ENCODE data around the gene TBCC.
"Not testable (repeated sequence)": the region's sequence is repeated elsewhere in the genome, so short reads cannot be mapped to it uniquely, and the experiment has no call there.

Gene TBCC

DNA sequence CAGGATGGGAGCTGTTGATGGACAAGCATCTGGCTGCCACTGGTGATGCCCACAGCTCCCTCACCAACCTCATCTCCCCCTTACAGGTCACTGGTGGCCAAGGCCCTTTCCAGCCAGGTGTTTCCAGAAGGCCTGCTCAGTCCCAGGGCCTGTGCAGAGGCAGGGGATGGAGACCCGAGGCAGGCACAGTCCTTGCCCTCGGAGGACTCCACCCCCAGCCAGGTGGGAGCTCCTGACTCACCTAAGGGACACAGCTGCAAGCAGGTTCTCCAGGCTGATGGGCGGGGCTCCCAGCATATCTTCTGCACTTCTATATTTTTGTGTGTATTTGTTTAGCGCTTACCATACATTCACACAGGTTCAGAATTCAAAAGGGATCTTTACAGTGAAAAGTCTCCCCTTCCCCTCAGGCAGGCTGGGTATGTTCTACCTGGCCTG lies 40.9 kb downstream of the TBCC start:
- no peak overlapping the region for H3K4me3 ChIP-seq (ENCODE audit: insufficient read length, low read depth)
- H3K4me1 ChIP-seq (ENCODE audit: insufficient read depth, insufficient read length): peaks cover 8% of the 10 kb centered on the region
- H3K9ac ChIP-seq (ENCODE audit: insufficient read length, low read depth): no peak overlapping the region
- no peaks in the 10 kb centered on the region for H3K27me3 ChIP-seq (ENCODE audit: insufficient read depth, insufficient read length)
- no peaks in the 10 kb centered on the region for H3K36me3 ChIP-seq (ENCODE audit: insufficient read depth, insufficient read length, low read length)
- no peaks in the 10 kb centered on the region for H3K9me3 ChIP-seq (ENCODE audit: insufficient read depth, low read length)
- TF ChIP-seq ZNF274 (IDR thresholded peaks at IDR 0.05; ENCODE audit: low read depth, low read length): no peak
- no peak for TF ChIP-seq YY1 (IDR thresholded peaks at IDR 0.05; ENCODE audit: insufficient read depth, insufficient read length)
- DNase-seq (ENCODE audit: low read depth, low spot score): no peak

DNA sequence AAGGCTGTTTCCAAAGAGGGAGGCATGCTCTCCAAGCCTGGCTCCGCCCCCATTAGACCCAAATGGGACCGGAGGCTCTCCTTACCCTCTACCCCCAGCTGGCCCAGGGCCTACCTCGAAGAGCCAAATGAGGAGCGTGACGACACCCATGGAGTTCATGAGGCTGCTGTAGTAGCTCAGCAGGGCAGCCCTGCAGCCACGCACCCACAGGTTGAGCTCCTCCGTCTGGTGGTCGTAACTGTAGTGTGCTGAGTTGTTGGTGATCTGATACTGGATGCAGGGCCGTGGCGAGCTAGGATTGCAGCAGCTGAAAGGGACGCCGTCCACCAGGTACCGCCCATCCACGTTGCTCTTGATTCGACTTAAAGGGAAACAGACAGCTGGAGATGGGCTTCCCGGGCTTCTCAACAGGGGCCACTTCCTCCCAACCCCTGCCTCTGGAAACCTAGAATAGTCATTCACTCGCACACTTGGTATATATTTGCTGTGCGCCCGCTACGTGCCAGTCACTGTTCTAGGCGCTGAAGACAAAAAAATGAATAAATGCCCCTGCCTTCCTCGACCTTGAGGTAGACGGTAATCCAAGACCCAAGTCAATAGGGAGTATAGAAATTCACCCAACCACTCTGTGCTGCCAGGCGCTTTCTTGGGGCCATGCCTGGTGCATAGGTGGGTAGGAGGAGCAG lies 41.5 kb downstream of the TBCC start:
- no peak overlapping the region for H3K9ac ChIP-seq (ENCODE audit: insufficient read length, low read depth)
- no peak for DNase-seq (ENCODE audit: low read depth, low spot score)
- no peaks in the 10 kb centered on the region for H3K9me3 ChIP-seq (ENCODE audit: insufficient read depth, low read length)
- no peaks in the 10 kb centered on the region for H3K27me3 ChIP-seq (ENCODE audit: insufficient read depth, insufficient read length)
- peaks cover 3% of the 10 kb centered on the region for H3K4me1 ChIP-seq (ENCODE audit: insufficient read depth, insufficient read length)
- TF ChIP-seq ZNF274 (IDR thresholded peaks at IDR 0.05; ENCODE audit: low read depth, low read length) (no peak), YY1 (IDR thresholded peaks at IDR 0.05; ENCODE audit: insufficient read depth, insufficient read length) (no peak), SUZ12 (IDR thresholded peaks at IDR 0.05; ENCODE audit: extremely low read depth, insufficient read depth, insufficient read length) (no peak)
- H3K4me3 ChIP-seq (ENCODE audit: insufficient read length, low read depth): no peak overlapping the region
- no peaks in the 10 kb centered on the region for H3K36me3 ChIP-seq (ENCODE audit: insufficient read depth, insufficient read length, low read length)

DNA sequence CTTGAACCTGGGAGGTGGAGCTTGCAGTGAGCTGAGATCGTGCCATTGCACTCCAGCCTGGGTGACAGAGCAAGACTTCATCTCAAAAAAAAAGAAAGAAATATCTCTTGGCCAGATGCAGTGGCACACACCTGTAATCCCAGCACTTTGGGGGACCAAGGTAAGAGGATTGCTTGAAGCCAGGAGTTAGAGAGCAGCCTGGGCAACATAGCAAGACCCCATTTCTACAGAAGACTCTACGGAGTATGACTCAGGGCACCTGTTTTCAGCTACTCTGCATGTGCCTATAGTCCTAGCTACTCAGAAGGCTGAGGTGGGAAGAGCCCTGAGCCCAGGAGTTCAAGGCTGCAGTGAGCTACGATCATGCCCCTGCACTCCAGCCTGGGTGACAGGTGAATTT lies 43.1 kb downstream of the TBCC start:
- not testable (repeated sequence) for DNase-seq (ENCODE audit: low read depth, low spot score); H3K27me3 ChIP-seq (ENCODE audit: insufficient read depth, insufficient read length); H3K4me1 ChIP-seq (ENCODE audit: insufficient read depth, insufficient read length); H3K4me3 ChIP-seq (ENCODE audit: insufficient read length, low read depth); H3K9me3 ChIP-seq (ENCODE audit: insufficient read depth, low read length); H3K9ac ChIP-seq (ENCODE audit: insufficient read length, low read depth); H3K36me3 ChIP-seq (ENCODE audit: insufficient read depth, insufficient read length, low read length)

DNA sequence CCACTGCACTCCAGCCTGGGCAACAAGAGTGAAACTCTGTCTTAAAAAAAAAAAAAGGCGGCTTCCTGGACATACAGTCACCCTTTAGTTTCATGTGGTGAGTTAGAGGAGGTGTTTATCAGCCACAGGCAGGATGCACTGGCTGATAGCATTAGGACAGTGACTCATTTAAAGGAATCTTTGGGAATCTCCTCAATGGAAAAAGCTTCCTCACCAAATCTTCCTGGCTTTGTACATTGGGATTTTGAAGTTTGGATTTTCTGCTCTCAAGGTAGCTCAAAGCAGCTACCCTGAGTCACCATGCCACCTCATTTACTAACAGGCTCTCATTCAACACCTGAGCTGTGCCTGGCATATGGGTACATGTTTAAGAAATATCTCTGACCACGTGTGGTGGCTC lies 43.7 kb downstream of the TBCC start:
- no peak overlapping the region for H3K9ac ChIP-seq (ENCODE audit: insufficient read length, low read depth)
- H3K4me3 ChIP-seq (ENCODE audit: insufficient read length, low read depth): no peak overlapping the region
- H3K36me3 ChIP-seq (ENCODE audit: insufficient read depth, insufficient read length, low read length): no peaks in the 10 kb centered on the region
- no peaks in the 10 kb centered on the region for H3K27me3 ChIP-seq (ENCODE audit: insufficient read depth, insufficient read length)
- peaks cover 3% of the 10 kb centered on the region for H3K4me1 ChIP-seq (ENCODE audit: insufficient read depth, insufficient read length)
- no peak for TF ChIP-seq ZNF274 (IDR thresholded peaks at IDR 0.05; ENCODE audit: low read depth, low read length)
- no peak for TF ChIP-seq SUZ12 (IDR thresholded peaks at IDR 0.05; ENCODE audit: extremely low read depth, insufficient read depth, insufficient read length)
- no peak for TF ChIP-seq YY1 (IDR thresholded peaks at IDR 0.05; ENCODE audit: insufficient read depth, insufficient read length)
- H3K9me3 ChIP-seq (ENCODE audit: insufficient read depth, low read length): no peaks in the 10 kb centered on the region
- DNase-seq (ENCODE audit: low read depth, low spot score): no peak

DNA sequence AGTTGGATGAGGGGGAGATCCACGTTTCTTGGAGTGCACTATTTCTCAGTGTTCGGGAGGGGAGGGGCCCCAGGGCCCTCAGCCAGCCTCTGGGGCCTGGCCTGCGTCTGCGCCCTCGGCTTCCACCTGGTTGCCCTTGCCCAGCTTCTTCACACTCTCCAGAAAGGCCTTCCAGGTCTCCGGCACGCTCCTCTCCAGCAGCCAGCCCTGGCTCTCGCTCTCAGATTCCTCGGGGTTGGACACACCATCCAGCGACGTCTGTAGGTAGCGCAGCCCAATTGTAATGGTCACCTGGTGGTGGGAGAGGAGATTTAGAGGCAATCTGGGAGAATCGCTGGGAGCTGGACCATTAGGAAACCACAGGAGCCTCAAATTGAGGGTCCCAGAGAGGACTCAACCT lies 47.7 kb downstream of the TBCC start:
- Histone ChIP-seq H3K4me1 (ENCODE audit: insufficient read depth, insufficient read length) (no peaks in the 10 kb centered on the region), H3K9ac (ENCODE audit: insufficient read length, low read depth) (no peak overlapping the region), H3K9me3 (ENCODE audit: insufficient read depth, low read length) (no peaks in the 10 kb centered on the region), H3K27me3 (ENCODE audit: insufficient read depth, insufficient read length) (no peaks in the 10 kb centered on the region), H3K4me3 (ENCODE audit: insufficient read length, low read depth) (no peak overlapping the region), H3K36me3 (ENCODE audit: insufficient read depth, insufficient read length, low read length) (peaks cover 17% of the 10 kb centered on the region)
- TF ChIP-seq ZNF274 (IDR thresholded peaks at IDR 0.05; ENCODE audit: low read depth, low read length) (no peak), SUZ12 (IDR thresholded peaks at IDR 0.05; ENCODE audit: extremely low read depth, insufficient read depth, insufficient read length) (no peak), YY1 (IDR thresholded peaks at IDR 0.05; ENCODE audit: insufficient read depth, insufficient read length) (no peak)
- DNase-seq (ENCODE audit: low read depth, low spot score): no peak

DNA sequence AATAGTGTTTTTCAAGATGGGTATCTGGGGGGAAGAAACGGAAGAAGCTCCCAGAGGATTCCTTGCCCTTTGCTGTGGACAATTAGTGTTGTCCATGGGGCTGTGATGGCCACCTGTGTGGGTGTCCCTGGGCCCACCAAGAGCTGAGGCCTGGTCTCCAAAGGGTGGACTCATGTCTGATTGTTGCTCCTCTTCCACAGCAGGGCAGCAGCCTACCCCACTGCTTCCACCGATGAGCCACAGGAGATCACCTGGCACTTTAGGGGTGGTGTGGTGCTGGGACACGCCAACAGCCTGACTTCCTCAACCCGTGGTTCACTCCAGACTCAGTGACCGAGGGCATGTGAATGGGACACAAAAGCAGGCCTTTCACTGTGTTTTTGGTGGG lies 48.6 kb downstream of the TBCC start:
- Histone ChIP-seq H3K9ac (ENCODE audit: insufficient read length, low read depth) (no peak overlapping the region), H3K4me3 (ENCODE audit: insufficient read length, low read depth) (no peak overlapping the region), H3K9me3 (ENCODE audit: insufficient read depth, low read length) (no peaks in the 10 kb centered on the region), H3K27me3 (ENCODE audit: insufficient read depth, insufficient read length) (no peaks in the 10 kb centered on the region), H3K36me3 (ENCODE audit: insufficient read depth, insufficient read length, low read length) (peaks cover 26% of the 10 kb centered on the region), H3K4me1 (ENCODE audit: insufficient read depth, insufficient read length) (no peaks in the 10 kb centered on the region)
- DNase-seq (ENCODE audit: low read depth, low spot score): no peak
- TF ChIP-seq YY1 (IDR thresholded peaks at IDR 0.05; ENCODE audit: insufficient read depth, insufficient read length) (no peak), ZNF274 (IDR thresholded peaks at IDR 0.05; ENCODE audit: low read depth, low read length) (no peak), SUZ12 (IDR thresholded peaks at IDR 0.05; ENCODE audit: extremely low read depth, insufficient read depth, insufficient read length) (no peak)

DNA sequence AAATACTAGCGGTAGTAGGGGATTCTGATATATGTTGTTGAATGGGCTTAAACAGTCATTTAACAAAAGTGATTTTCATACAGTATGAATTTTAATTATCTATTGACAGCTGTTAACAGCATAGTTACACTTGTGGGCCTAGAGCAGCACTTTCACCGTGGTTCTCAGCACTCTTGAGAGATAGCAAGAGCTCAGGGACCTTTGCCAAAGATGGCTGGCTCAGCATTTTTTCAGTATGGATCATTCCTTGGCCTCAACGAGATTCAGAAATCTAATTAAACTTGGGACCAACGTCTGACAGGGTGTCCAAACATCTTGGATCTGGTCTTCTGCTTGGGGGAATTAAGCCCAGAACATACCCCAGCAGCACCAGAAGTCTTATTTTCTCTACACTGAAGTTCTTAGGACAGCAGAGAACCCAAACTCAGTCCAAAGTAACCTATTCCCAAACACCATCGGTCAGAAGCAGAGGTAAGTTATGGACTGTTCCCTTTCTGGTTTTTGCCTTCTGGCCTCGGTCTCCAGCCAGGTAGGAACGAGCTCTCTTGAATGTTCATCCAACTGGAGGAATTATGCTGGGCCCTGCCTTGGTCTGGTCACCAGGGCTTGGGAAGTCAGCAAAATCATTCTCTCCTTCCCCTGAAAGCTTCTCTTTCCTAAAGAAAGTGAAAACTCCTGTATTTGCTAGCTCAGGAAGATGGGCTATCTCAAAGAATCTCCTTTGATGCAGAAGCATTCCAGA lies 49.2 kb downstream of the TBCC start:
- Histone ChIP-seq H3K27me3 (ENCODE audit: insufficient read depth, insufficient read length) (no peaks in the 10 kb centered on the region), H3K36me3 (ENCODE audit: insufficient read depth, insufficient read length, low read length) (peaks cover 26% of the 10 kb centered on the region), H3K9ac (ENCODE audit: insufficient read length, low read depth) (no peak overlapping the region), H3K4me1 (ENCODE audit: insufficient read depth, insufficient read length) (no peaks in the 10 kb centered on the region), H3K4me3 (ENCODE audit: insufficient read length, low read depth) (no peak overlapping the region), H3K9me3 (ENCODE audit: insufficient read depth, low read length) (no peaks in the 10 kb centered on the region)
- TF ChIP-seq ZNF274 (IDR thresholded peaks at IDR 0.05; ENCODE audit: low read depth, low read length) (no peak), SUZ12 (IDR thresholded peaks at IDR 0.05; ENCODE audit: extremely low read depth, insufficient read depth, insufficient read length) (no peak), YY1 (IDR thresholded peaks at IDR 0.05; ENCODE audit: insufficient read depth, insufficient read length) (no peak)
- no peak for DNase-seq (ENCODE audit: low read depth, low spot score)

Measured in NT2/D1 (cell line).